RWPE1 (cell line): ENCODE measurements around the gene SHB.

Experiments
- CTCF ChIA-PET: fragments of 350-600 bp; sonication (Branson Sonifier 250); formaldehyde crosslinking; extraction: SDS; loops from one replicate; lab custom pipeline; 2021; lab: Yijun Ruan, JAX
- POLR2A ChIA-PET: fragments of 400-600 bp; formaldehyde crosslinking; extraction: SDS; loops from one replicate; lab custom pipeline; 2020; ENCODE audit warnings: antibody characterized with exemption; ENCODE audit not compliant: low non-redundant PET; lab: Yijun Ruan, JAX
- DNase-seq: peaks from one replicate; pipeline ENCODE4 v3.0.0; 2012; ENCODE audit warnings: low spot score
- H3K27ac ChIP-seq: fragments of 450-650 bp; 2 replicates; pipeline ENCODE4 v1.5.1; 2017
- TF ChIP-seq, protein P1 (sequence below): fragments of 450-650 bp; conservative IDR thresholded peaks from 2 replicates; pipeline ENCODE4 v1.5.1; 2017; ENCODE audit warnings: low read depth, mild to moderate bottlenecking

Gene SHB, protein sequence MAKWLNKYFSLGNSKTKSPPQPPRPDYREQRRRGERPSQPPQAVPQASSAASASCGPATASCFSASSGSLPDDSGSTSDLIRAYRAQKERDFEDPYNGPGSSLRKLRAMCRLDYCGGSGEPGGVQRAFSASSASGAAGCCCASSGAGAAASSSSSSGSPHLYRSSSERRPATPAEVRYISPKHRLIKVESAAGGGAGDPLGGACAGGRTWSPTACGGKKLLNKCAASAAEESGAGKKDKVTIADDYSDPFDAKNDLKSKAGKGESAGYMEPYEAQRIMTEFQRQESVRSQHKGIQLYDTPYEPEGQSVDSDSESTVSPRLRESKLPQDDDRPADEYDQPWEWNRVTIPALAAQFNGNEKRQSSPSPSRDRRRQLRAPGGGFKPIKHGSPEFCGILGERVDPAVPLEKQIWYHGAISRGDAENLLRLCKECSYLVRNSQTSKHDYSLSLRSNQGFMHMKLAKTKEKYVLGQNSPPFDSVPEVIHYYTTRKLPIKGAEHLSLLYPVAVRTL

DNA sequence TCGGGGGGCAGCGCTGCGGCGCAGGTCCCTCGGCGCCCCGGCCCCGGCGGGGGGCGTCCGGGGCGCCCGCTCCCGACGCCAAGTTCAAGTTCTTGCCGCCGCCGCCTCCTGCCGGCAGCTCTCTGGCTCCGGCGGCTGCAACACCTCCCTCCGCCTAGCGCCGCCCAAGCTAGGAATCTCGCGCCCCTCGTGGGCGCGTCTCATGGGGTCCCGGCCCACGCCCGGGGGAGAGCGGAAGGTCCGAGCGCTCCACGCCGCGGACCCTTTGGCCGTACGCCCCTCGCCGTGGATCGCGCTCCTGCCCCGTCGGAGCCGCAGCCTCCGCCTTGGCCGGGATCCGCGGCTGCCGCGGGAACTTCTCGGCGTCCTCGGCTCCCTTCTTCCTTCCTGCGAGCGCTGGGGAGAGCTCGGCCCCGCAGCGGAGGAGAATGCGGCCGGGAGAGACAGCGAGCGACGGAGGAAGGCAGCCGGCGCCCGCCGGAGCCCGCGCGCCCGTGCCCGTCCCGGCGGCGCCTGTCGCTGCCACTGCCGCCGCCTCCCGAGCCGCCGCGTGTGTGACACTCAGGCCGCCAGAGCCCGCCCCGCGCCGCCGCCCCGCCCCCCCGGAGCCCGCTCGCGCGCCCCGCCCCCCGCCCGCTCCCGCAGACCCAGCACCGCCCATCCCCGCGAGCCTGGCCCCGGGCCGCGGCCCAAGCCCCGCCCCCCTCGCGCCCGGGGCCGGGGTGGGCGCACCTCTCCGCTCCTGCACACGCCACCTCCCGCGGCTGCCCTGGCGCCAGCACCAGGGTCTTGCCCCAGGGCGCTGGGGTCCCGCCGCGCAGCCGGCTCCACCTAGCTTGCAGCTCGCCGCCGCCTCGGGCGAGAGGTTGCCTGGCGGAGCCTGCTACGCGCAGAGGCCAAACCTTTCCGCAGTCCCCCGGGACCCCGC is at the start of gene SHB:
SHB (minus strand) TSS at position 527 of the 928 bp plus-strand sequence. CDS start 582 bp downstream, outside the sequence.
- peak within 1 kb of the TSS; percentile 89 for H3K27ac ChIP-seq
- POLR2A ChIA-PET: interaction anchor here (0.6 kb wide), 2 partner anchors 32 to 140 kb away, joined by 3 to 6 read pairs; no protein-coding TSS in a partner anchor
- TF ChIP-seq, protein P1, sequence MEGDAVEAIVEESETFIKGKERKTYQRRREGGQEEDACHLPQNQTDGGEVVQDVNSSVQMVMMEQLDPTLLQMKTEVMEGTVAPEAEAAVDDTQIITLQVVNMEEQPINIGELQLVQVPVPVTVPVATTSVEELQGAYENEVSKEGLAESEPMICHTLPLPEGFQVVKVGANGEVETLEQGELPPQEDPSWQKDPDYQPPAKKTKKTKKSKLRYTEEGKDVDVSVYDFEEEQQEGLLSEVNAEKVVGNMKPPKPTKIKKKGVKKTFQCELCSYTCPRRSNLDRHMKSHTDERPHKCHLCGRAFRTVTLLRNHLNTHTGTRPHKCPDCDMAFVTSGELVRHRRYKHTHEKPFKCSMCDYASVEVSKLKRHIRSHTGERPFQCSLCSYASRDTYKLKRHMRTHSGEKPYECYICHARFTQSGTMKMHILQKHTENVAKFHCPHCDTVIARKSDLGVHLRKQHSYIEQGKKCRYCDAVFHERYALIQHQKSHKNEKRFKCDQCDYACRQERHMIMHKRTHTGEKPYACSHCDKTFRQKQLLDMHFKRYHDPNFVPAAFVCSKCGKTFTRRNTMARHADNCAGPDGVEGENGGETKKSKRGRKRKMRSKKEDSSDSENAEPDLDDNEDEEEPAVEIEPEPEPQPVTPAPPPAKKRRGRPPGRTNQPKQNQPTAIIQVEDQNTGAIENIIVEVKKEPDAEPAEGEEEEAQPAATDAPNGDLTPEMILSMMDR: peak; percentile 64
- DNase-seq: peak; percentile 88
- CTCF ChIA-PET: interaction anchor here (0.7 to 1.8 kb wide), 4 partner anchors 20 to 195 kb away, joined by 4 to 9 read pairs (median 5); no protein-coding TSS in a partner anchor

DNA sequence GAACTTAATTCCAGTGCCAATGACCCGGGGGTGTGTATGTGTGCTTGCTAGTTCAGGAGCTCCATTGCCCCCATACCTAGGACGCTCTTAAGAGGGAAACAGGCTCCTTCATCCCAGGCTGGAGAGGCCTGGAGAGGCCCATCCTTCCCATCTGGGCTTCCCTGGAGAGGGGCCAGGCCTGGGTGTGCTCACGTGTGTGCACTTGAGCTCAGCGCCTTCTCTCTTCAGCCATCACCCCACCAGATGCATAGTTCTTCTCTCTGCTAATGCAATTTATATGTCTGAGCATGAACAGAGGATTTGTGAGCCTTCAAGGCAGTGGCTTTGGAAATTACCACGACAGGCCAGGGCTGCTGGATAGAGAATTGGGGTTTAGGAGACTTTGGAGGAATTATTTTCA is 48.6 kb upstream of the SHB start:
- TF ChIP-seq, protein P1: no peak
- no peak for DNase-seq
- POLR2A ChIA-PET: no interaction called here
- CTCF ChIA-PET: no interaction called here
- H3K27ac ChIP-seq: no peak overlapping the region

DNA sequence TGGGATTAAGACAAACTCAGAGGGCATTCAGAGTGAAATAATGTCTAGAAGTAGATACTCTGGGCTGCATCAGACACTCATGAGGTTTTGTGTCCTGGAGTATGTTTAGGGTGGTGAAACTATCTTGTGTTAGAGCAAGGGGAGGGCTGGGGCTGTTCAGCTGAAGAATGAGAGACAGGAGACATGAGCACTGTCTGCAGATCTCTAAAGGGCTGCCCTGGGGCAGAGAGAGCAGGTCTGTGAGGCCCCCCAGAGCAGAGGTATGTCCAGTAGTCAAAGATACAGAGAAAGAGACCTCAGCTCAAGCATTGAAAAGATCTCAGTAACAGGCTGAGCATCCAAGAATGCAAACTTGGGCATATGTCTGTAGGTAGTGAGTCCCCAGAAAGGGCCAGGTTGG is 45.9 kb upstream of the SHB start:
- DNase-seq: no peak
- TF ChIP-seq, protein P1: no peak
- ChIA-PET CTCF (interaction anchor here (1.0 kb wide), 1 partner anchor 27 kb away, joined by 6 read pairs; no protein-coding TSS in a partner anchor), POLR2A (interaction anchor here (0.7 kb wide), 1 partner anchor 123 kb away, joined by 3 read pairs; no protein-coding TSS in a partner anchor)
- no peak overlapping the region for H3K27ac ChIP-seq

DNA sequence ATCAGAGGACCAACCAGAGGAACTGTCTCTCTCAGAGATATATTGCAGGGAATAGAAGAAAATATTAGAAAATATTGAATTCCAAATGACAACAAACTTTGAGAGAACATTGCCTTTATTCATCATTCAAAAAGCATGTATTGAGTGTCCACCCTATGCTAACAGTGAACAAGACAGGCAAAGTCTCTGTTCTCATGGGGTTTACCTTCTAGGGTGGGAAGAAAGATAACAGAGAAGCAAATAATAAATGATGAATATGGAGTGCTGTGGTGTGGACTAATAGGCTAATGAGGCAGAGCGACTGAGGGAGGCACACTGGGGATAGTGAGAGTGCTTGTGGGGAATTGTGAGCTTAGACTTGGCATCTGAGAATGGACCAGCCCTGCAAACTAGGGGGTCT is 43.4 kb upstream of the SHB start:
- TF ChIP-seq, protein P1: no peak
- POLR2A ChIA-PET: no interaction called here
- no peak for DNase-seq
- CTCF ChIA-PET: interaction anchor here (0.7 kb wide), 1 partner anchor 1120 kb away, joined by 6 read pairs; no protein-coding TSS in a partner anchor
- no peak overlapping the region for H3K27ac ChIP-seq

DNA sequence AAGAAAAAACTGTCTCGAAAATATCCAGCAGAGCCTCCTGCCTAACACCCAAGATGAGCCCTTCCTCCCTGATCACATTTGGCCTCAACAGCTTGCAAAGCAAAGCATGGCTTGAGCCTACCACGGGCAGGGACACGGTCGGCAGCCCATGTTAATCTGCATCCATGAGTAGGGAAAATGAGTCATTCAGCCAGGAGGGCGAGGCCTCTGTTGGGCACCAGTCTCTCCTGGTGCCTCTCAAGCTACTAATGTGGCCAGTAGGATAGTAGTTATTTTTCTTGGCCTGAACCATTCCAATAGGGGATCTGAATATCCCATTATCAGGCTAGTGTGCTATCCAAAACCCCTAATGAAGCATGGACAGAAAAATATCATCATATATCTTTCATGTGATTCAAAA is 43.0 kb upstream of the SHB start:
- H3K27ac ChIP-seq: no peak overlapping the region
- DNase-seq: no peak
- ChIA-PET POLR2A (no interaction called here), CTCF (interaction anchor here (0.7 kb wide), 1 partner anchor 28 kb away, joined by 3 read pairs; no protein-coding TSS in a partner anchor)
- TF ChIP-seq, protein P1: no peak

DNA sequence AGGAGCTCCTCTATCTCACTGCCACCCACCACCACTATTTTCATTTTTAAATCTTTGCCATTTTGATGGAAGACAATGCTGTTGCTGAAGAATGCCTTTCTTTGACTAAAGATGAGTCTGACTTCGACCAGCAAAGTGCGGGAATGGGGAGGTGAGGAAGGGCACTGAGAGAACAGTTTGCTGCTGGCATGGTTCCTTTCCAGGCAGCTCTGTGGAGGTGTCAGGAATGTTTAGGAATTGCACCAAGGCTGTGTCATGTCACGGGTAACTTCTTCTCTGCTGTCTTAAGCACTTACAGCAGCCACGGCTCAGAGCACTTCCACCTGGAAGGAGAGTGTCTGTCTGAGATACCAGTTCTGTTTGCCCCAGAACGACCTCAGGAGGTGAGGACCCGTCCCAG is 41.4 kb upstream of the SHB start:
- TF ChIP-seq, protein P1: no peak
- POLR2A ChIA-PET: no interaction called here
- H3K27ac ChIP-seq: no peak overlapping the region
- CTCF ChIA-PET: no interaction called here
- no peak for DNase-seq
